NCI-H69 (cell line): ENCODE results near the gene SPATA31D3.
"Not testable (repeated sequence)": the region's sequence is repeated elsewhere in the genome, so short reads cannot be mapped to it uniquely, and the experiment has no call there.

Source experiments
- DNase-seq: peaks from one replicate; lab custom pipeline; 2025; lab: John Stamatoyannopoulos, UW

SPATA31D3 gene

DNA sequence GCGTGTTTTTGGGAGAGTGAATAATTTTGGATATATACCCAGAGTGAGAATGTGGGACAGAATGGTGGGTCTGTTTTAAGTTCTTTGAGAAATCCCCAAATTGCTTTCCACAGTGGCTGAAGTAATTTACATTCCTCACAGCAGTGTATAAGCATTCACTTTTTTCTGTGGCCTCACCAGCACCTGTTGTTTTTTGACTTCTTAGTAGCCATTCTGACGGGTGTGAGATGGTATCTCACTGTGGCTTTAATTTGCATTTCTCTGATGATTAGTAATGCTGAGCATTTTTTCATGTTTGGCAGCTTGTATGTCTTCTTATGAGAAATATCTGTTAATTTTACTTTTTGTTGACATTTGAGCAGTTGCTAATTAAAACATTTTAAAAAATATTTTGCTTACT is 35.9 kb downstream of the SPATA31D3 start:
- DNase-seq, result no peak

GRCh38 chr9:81980568-81980967 is 37.3 kb downstream of the SPATA31D3 start:
- DNase-seq, result no peak

DNA sequence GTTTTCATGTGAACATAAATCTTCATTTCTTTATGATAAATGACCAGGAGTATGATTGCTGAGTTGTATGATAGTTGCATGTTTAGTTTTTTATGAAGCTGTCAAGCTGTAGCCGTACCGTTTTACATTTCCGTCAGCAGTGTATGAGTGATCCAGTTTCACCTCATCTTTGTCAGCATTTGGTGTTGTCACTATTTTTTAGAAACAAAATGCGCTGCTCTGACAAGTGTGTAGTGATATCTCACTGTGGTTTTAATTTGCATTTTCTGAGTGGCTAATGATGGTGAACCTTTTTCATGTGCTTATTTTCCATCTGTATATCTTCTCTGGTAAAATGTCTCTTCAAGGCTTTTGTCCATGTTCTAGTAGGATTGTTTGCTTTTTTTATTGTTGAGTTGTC is 38.6 kb downstream of the SPATA31D3 start:
- DNase-seq, result no peak

DNA sequence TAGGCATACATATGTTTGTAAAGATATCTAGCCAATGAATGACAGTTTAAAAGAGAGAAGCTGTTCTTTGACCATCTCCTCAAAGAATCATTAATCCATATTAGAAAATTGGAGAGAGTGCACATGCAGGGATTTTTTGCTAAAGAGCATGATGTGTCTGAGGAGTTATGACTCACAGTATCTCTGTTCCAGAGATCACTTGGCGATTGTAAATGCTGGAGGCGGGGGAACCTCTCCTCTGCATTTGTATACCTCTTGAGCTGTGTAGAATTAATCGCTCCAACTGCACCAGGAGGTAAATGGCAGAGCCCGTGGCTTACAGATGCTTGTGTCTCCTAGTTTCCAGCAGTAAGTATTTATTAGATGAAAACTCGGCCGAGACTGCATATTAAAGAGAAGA is 41.6 kb downstream of the SPATA31D3 start:
- DNase-seq, result no peak

DNA sequence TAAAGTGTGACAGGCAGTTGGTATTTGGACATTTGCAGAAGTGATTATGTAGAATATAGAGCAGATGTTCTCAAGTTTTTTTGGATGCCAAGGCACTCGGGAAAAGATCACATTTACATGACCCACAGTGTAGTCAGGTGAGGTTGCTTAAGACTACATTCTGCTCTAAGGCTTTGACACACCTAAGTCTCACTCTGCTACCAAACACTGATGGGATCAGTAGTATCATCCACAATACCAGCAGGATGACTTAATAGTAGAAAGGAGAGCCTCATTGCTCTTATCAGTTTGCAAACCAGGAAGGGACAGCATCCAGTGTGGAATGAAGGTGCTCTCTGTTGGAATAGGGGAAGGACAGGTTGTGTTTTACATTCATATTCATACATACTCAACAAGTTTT is 42.8 kb downstream of the SPATA31D3 start:
- no peak for DNase-seq

DNA sequence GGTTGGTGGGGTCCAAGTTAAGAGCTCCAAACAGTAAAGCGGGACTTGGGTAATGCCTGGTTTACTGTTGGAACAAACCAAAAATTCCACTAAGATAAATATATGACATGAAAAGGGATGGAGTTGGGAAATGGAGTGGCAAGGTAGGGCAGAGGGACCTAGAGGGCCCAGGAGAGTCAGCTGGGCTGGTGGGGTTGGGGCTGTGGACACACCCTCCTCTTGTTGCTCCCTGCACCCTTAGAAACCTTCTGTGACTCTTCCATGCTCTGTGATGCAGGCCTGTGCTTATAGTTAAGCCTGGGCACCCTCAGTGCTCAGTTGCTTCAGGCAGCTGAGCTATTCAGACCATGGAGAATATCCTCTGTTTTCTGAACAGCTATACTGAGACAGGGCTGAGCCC is 45.2 kb downstream of the SPATA31D3 start, which contains the start of gene SPATA31D1:
Gene SPATA31D1, plus strand, starts transcription at position 301 of the 400 bp plus-strand sequence. Its CDS starts 47 bp downstream, at position 348.
- not testable (repeated sequence) for DNase-seq

- DNase-seq, result no peak
Measured at GRCh38 chr9:81989700-81990099, 46.4 kb downstream of the SPATA31D3 start.

GRCh38 chr9:81993656-81994055 is 50.4 kb downstream of the SPATA31D3 start:
- no peak for DNase-seq
